ENCODE measurements around the gene CDSN.

Gene CDSN

DNA sequence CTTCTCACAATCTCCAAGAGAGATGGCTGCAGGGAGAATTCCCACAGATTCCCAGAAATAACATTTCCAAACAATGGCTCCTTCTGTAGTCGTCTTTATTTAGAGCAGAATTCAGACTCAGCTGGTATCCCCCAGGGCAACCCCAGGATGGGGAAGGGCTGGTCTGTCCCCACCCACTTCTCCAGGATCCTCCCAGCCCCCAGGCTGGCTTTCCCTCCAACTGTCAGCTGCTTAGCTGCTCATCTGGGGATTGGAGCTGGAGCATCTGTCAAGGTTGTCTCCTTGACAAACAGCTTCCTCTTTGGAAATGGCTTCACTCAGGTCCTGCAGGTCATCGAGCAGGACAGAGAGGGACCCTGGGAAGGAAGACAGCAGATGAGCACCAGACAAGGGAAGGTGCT, 22.1 kb upstream of the CDSN start:
- TF ChIP-seq, protein P1, sequence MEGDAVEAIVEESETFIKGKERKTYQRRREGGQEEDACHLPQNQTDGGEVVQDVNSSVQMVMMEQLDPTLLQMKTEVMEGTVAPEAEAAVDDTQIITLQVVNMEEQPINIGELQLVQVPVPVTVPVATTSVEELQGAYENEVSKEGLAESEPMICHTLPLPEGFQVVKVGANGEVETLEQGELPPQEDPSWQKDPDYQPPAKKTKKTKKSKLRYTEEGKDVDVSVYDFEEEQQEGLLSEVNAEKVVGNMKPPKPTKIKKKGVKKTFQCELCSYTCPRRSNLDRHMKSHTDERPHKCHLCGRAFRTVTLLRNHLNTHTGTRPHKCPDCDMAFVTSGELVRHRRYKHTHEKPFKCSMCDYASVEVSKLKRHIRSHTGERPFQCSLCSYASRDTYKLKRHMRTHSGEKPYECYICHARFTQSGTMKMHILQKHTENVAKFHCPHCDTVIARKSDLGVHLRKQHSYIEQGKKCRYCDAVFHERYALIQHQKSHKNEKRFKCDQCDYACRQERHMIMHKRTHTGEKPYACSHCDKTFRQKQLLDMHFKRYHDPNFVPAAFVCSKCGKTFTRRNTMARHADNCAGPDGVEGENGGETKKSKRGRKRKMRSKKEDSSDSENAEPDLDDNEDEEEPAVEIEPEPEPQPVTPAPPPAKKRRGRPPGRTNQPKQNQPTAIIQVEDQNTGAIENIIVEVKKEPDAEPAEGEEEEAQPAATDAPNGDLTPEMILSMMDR (IDR thresholded peaks at IDR 0.05; ENCODE audit: low read depth, low read length), result no peak
- no peak for DNase-seq (ENCODE audit: extremely low read depth, low read depth)

DNA sequence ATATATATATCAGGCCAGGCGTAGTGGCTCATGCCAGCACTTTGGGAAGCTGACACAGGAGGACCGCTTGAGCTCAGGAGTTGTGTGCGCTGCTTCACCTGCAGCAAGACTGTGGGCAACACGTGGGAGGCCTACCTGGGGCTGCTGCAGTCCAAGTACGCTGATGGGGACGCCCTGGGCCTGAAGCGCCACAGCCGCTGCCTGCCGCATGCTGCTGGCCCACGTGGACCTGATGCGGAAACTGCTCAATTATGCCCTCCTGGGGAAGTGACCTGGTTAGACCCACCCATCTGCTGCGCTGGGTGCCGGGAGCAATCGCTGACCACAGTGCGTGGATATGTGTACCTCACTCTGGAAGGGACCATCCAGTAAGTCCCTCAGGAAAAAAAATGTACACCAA, 20.4 kb upstream of the CDSN start:
- no peak for DNase-seq (ENCODE audit: extremely low read depth, low read depth)
- TF ChIP-seq, protein P1 (IDR thresholded peaks at IDR 0.05; ENCODE audit: low read depth, low read length), result no peak

DNA sequence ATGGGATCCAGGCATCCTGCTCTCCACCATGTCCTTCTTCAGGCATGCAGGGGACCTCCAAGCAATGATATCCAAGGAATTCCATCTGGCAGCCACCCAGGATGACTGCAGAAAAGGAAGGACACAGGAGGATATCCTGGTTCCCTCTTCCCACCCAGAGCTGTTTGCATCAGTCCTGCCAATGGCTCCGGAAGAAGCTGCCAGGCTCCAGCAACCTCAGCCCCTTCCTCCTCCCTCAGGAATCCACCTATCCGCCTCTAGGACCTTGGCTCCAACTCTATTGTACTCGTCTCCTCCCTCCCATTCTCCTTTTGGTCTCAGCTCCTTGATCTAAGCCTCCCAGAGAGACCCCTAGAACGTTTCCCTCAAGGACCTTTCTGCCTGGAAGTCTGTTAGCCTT, 19.4 kb upstream of the CDSN start:
- TF ChIP-seq, protein P1 (IDR thresholded peaks at IDR 0.05; ENCODE audit: low read depth, low read length), result no peak
- no peak for DNase-seq (ENCODE audit: extremely low read depth, low read depth)

DNA sequence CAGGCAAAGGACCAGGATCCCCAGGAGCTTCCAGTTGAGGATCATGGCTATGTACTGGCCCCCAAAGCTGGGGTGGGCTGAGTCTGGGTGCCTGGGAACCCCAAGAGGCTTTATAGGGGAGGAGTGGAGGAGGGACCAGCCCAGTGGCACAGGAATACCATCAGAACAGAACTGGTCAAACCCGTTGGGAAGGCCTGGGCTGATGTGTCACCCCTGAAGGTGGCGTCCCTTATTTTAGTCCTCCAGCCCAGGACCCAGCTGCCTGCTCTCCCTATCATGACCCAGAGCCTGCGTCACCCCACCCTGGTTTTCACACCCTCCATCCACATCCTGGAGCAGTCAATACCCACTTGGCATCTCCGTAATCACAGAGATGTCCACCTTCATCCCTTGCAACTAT, 18.7 kb upstream of the CDSN start, which contains the start of gene PSORS1C2:
Gene PSORS1C2, minus strand, starts transcription at position 85 of the 400 bp plus-strand sequence. Its CDS starts 40 bp downstream, at position 45.
- TF ChIP-seq, protein P1 (IDR thresholded peaks at IDR 0.05; ENCODE audit: low read depth, low read length), result no peak
- DNase-seq (ENCODE audit: extremely low read depth, low read depth), result no peak

DNA sequence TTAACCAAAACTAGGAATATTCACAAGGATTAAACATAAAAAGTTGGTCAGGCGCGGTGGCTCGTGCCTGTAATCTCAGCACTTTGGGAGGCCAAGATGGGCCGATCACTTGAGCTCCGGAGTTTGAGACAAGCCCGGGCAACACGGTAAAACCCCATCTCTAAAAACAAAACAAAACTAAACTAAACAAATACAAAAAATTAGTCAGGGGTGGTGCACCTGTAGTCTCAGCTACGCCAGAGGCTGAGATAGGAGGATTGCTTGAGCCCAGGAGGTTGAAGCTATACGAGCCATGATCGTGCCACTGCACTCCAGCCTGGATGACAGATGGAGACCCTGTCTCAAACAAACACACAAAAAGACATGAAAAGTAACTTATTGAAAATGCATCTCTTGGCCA, 15.5 kb upstream of the CDSN start:
- TF ChIP-seq, protein P1 (IDR thresholded peaks at IDR 0.05; ENCODE audit: low read depth, low read length), result no peak
- DNase-seq (ENCODE audit: extremely low read depth, low read depth), result no peak

DNA sequence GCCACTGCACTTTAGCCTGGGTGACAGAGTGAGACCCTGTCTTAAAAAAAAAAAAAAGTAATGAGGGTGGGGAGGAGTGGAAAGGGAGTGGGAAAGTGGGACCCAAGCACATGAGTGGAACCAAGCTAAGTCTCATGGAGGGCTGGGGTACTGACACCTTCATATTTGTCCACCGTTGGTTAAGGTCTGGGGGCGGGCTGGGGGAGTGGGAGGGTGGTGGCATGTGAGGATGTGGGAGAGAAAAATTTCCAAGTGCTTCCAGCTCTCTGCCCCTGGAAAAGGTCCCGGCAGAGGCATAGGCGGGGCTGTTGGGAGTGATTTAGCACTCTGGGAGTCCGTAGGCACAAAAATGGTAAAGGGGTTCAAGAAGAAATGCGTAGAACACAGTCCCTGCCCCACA, 12.6 kb upstream of the CDSN start:
- DNase-seq (ENCODE audit: extremely low read depth, low read depth), result no peak
- TF ChIP-seq, protein P1 (IDR thresholded peaks at IDR 0.05; ENCODE audit: low read depth, low read length), result no peak

DNA sequence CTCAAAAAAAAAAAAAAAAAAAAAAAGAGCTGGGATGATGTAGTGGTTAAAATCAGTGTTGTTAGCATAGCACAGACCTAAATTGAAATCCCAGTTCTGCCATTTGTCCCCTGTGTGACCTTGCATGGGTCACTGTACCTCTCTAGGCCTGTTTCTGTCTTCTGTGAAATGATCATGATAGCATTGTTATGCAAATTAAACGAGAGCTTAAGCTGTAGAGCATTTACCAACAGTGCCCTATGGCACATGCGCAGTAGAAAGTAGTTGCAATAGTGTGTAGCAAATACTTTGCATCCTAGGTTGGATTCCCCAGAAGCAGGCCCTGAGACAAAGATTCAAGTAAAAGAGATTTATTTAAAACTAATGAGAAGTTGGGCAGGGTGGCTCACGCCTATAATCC, 11.3 kb upstream of the CDSN start:
- TF ChIP-seq, protein P1 (IDR thresholded peaks at IDR 0.05; ENCODE audit: low read depth, low read length), result no peak
- no peak for DNase-seq (ENCODE audit: extremely low read depth, low read depth)
